K562 (cell line): ENCODE results near the gene CHST13. TPM values are rescaled to one million over a fixed set of nuclear protein-coding genes. Genes with fewer than 3 reads are reported as not detected.

Source experiments
- ATAC-seq: fragments of 200-7000 bp; cut with Tn5 transposase; 3 replicates; pipeline ENCODE4 v1.9.1; 2020; ENCODE audit warnings: moderate library complexity
- BruUV-seq: library from RNA; stranded (reverse); fragments of 400-500 nt; replicated peaks from 2 replicates; lab custom pipeline; 2021; lab: Mats Ljungman, UMichigan
- CTCF ChIA-PET: fragments of 300-600 bp; formaldehyde crosslinking; extraction: SDS; loops from one replicate; lab custom pipeline; 2021; ENCODE audit warnings: low intra/inter-chr PET ratio; lab: Yijun Ruan, JAX
- POLR2A ChIA-PET: fragments of 300-600, 350-650 bp; sonication (Branson Sonifier 250); formaldehyde crosslinking; extraction: SDS; loops from one replicate; lab custom pipeline; 2021; ENCODE audit warnings: antibody characterized with exemption, inconsistent platforms; lab: Yijun Ruan, JAX
- DNase-seq, 4 experiments: peaks; one replicate each; pipeline versions ENCODE4 v3.0.0 to v3.0.0-alpha.2; 2011 to 2018; ENCODE audit warnings: low spot score in 3 of 4, mixed read lengths in 3 of 4; ENCODE audit errors: extremely low read depth in 1 of 4
- FAIRE-seq: peaks from 2 replicates; lab custom pipeline; 2011; peaks lifted over from hg19 to GRCh38; lab: Jason Lieb, UNC
- H2AFZ ChIP-seq: 2 replicates; pipeline ENCODE4 v1.6.0; 2011; ENCODE audit warnings: low read depth, low read length, control low read depth, inconsistent platforms
- H3K27ac ChIP-seq: fragments of 200-600 bp; 3 replicates; pipeline ENCODE4 v1.8.0; 2011; ENCODE audit warnings: low read depth, mild to moderate bottlenecking, control low read depth, inconsistent platforms, low read length, moderate library complexity, mixed read lengths; ENCODE audit errors: extremely low read depth
- H3K27me3 ChIP-seq, 2 experiments: fragments of 300-600 bp in 1 of 2; 2 replicates in 1 of 2; 3 replicates in 1 of 2; pipeline versions ENCODE4 v1.6.0 to v1.8.0; 2011; ENCODE audit warnings: inconsistent platforms in 2 of 2, low read length in 2 of 2, mild to moderate bottlenecking in 1 of 2, mixed read lengths in 1 of 2, moderate library complexity in 1 of 2; ENCODE audit not compliant: control insufficient read depth in 2 of 2, insufficient read depth in 2 of 2
- H3K36me3 ChIP-seq: fragments of 300-600 bp; 3 replicates; pipeline ENCODE4 v1.8.0; 2011; ENCODE audit warnings: mild to moderate bottlenecking, low read length, inconsistent platforms; ENCODE audit not compliant: control insufficient read depth, insufficient read depth
- H3K4me1 ChIP-seq, 2 experiments: fragments of 200-600 bp in 1 of 2; replicated peaks in 1 of 2; 2 replicates in 1 of 2; 3 replicates in 1 of 2; pipeline versions ENCODE4 v1.5.1 to v1.8.0; 2011; ENCODE audit warnings: inconsistent platforms in 2 of 2, low read length in 2 of 2, mild to moderate bottlenecking in 1 of 2, mixed read lengths in 1 of 2, moderate library complexity in 1 of 2; ENCODE audit not compliant: control insufficient read depth in 2 of 2, insufficient read depth in 2 of 2
- H3K4me2 ChIP-seq: 2 replicates; pipeline ENCODE4 v1.6.1; 2011; ENCODE audit warnings: low read length, control low read depth, inconsistent platforms, mixed read lengths; ENCODE audit not compliant: insufficient read depth
- H3K4me3 ChIP-seq: fragments of 200-600 bp; sonication (generic), shearing (Covaris generic); 2 replicates; pipeline ENCODE4 v1.5.1; 2016; ENCODE audit warnings: control low read depth, inconsistent platforms
- H3K79me2 ChIP-seq: fragments of 200-600 bp; 3 replicates; pipeline ENCODE4 v1.8.0; 2011; ENCODE audit warnings: low read length, inconsistent platforms; ENCODE audit not compliant: control insufficient read depth, insufficient read depth
- H3K9ac ChIP-seq, 2 experiments: 2 replicates each; pipeline versions ENCODE4 v1.6.0 to v1.6.1; 2011; ENCODE audit warnings: low read depth in 2 of 2, low read length in 2 of 2, control low read depth in 1 of 2, inconsistent platforms in 1 of 2, mild to moderate bottlenecking in 1 of 2, mixed read lengths in 1 of 2; ENCODE audit not compliant: insufficient read depth in 1 of 2
- H3K9me1 ChIP-seq: one replicate; pipeline ENCODE4 v1.6.0; 2011; ENCODE audit warnings: inconsistent platforms, mild to moderate bottlenecking, low read length, moderate library complexity; ENCODE audit not compliant: control insufficient read depth, insufficient read depth
- H3K9me3 ChIP-seq: replicated peaks from 2 replicates; pipeline ENCODE4 v1.5.1; 2011; ENCODE audit warnings: low read depth, low read length, inconsistent platforms; ENCODE audit not compliant: control insufficient read depth, insufficient read depth
- H4K20me1 ChIP-seq: replicated peaks from 2 replicates; pipeline ENCODE4 v1.6.1; 2011; ENCODE audit warnings: low read length, inconsistent platforms, mixed read lengths; ENCODE audit not compliant: control insufficient read depth, insufficient read depth
- EGR1 ChIP-seq: fragments of 450-650 bp; conservative IDR thresholded peaks from 2 replicates; pipeline ENCODE4 v1.6.1; 2017; ENCODE audit warnings: mild to moderate bottlenecking
- MXI1 ChIP-seq: IDR thresholded peaks from 2 replicates; pipeline ENCODE4 v1.6.1; 2011; ENCODE audit warnings: low read depth, mild to moderate bottlenecking, improper control_type of control experiment, low read length
- PHF8 ChIP-seq: fragments of 200-600 bp; sonication (generic); IDR thresholded peaks from 2 replicates; pipeline ENCODE4 v1.6.1; 2012; ENCODE audit warnings: mixed run types, mild to moderate bottlenecking, inconsistent platforms, low read length, moderate library complexity, borderline replicate concordance
- RFX7 ChIP-seq: fragments of 250-450 bp; sonication (Bioruptor Pico); IDR thresholded peaks from 2 replicates; pipeline ENCODE4 v1.5.1; 2021; ENCODE audit warnings: mild to moderate bottlenecking
- SMAD3 ChIP-seq: fragments of 450-650 bp; formaldehyde crosslinking; conservative IDR thresholded peaks from 2 replicates; pipeline ENCODE4 v1.4.0; 2020; ENCODE audit warnings: mild to moderate bottlenecking
- SPI1 ChIP-seq: IDR thresholded peaks from 2 replicates; pipeline ENCODE4 v1.6.1; 2011; ENCODE audit warnings: low read depth, low read length, control low read depth, borderline replicate concordance
- TRIM24 ChIP-seq, 2 experiments: fragments of 450-650 bp; IDR thresholded peaks; 2 replicates each; pipeline ENCODE4 v1.6.1; 2016
- ZBTB8A ChIP-seq: fragments of 450-650 bp; IDR thresholded peaks from 2 replicates; pipeline ENCODE4 v1.6.1; 2018; ENCODE audit warnings: mild to moderate bottlenecking, moderate library complexity; ENCODE audit not compliant: partially characterized antibody
- ZFP36 ChIP-seq: fragments of 150-350 bp; IDR thresholded peaks from 2 replicates; pipeline ENCODE4 v1.6.1; 2018; ENCODE audit warnings: low read length, low read depth; ENCODE audit not compliant: partially characterized antibody
- ZNF121 ChIP-seq: sonication (generic); formaldehyde crosslinking; conservative IDR thresholded peaks from 2 replicates; pipeline ENCODE4 v1.8.0; 2022; ENCODE audit warnings: missing genetic modification reagents
- WGBS: fragments of 100-300 bp; shearing (Covaris generic); methylation state at CpG from one replicate; pipeline ENCODE4 v1.1.6; 2016; ENCODE audit warnings: low coverage, mixed read lengths; ENCODE audit not compliant: insufficient coverage; ENCODE audit errors: missing lambda C conversion rate; 5-methylcytosine and 5-hydroxymethylcytosine counted together
- in situ Hi-C: fragments of 300-500 bp; cut with MboI; formaldehyde crosslinking; loops from 4 replicates; pipeline ENCODE4 v1.15.0; 2018; ENCODE audit warnings: inconsistent platforms, mixed read lengths
- intact Hi-C: fragments of 100-400 bp; cut with micrococcal nuclease; formaldehyde crosslinking; loops from 2 replicates; pipeline ENCODE4 v1.14.2; 2022
- polyA plus RNA-seq, 8 experiments: library from polyadenylated mRNA; depleted of rRNA in 4 of 8; stranded (reverse) in 5 of 8; unstranded in 3 of 8; fragments of >200 nt; fragmentation: Nextera tagmentation in 2 of 8; fragmentation: Illumina TruSeq in 1 of 8; extraction: Ambion mirVana in 2 of 8; extraction: Trizol in 1 of 8; gene quantifications; 2 replicates each; pipeline versions ENCODE4 v1.2.1 to v1.2.3, GENCODE V29; 2011 to 2014; ENCODE audit warnings: inconsistent platforms in 1 of 8, missing spikeins in 1 of 8
- total RNA-seq, 7 experiments: library from RNA; depleted of rRNA in 6 of 7; stranded (reverse); fragments of >200 nt in 6 of 7; fragmentation: Illumina TruSeq in 2 of 7; extraction: Trizol in 2 of 7; gene quantifications; 2 replicates each; pipeline versions ENCODE4 v1.2.1 to v1.2.3, GENCODE V29; 2011 to 2021; ENCODE audit warnings: low replicate concordance in 1 of 7
- TF ChIP-seq, protein P1 (sequence below), 2 experiments: fragments of 450-650 bp in 1 of 2; IDR thresholded peaks; 2 replicates each; pipeline ENCODE4 v1.6.1; 2011 to 2017; ENCODE audit warnings: low read depth in 2 of 2, antibody characterized with exemption in 1 of 2, borderline replicate concordance in 1 of 2, low read length in 1 of 2, mild to moderate bottlenecking in 1 of 2, mixed read lengths in 1 of 2; ENCODE audit not compliant: control insufficient read depth in 1 of 2
- TF ChIP-seq, protein P2 (sequence below): IDR thresholded peaks from 2 replicates; pipeline ENCODE4 v1.6.1; 2011; ENCODE audit warnings: borderline replicate concordance, low read depth, mild to moderate bottlenecking, moderate library complexity, low read length; ENCODE audit not compliant: insufficient read depth, poor library complexity, severe bottlenecking

CHST13 gene
- total and polyA plus RNA-seq, 9 of the 15 experiments (the other 6 are each of a cell fraction or from before 2014, with no cell fraction given), result not detected

DNA sequence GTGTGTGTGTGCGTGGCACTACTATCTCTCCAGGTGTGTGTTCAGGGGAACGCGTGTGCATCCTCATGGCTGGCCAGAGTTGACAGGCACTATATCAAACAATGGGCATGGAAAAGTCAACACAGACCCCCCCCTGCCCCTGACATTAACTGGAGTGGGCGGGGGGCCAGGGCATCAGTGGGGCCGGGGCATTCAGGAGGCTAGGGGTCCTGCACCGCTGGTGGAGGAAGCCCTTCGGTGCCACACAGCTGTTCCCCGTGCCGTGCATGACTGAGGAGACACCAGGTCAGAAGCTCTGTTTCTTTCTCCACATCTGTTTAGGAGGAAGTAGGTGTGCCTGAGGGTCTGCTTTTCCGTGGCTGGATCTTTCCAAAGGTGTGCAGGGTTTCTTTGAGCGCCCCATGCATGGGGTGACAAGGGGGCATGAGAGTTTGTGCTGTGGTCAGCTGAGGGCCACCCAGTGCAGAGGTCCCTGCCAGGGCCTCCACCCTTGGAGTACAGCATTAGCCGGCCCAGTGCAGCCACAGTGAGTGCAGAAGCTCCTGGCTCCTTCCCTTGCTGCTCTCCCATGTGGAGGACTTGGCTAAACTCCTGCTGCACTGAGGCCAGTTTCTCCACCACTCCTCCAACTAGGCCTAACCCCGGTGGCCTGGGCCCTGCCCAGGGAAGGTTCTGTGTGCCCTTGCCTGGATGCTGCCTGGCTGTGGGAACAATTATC lies 27.3 kb downstream of the CHST13 start:
- no TSS peak for BruUV-seq
- no peaks in the 10 kb centered on the region for H3K9me1 ChIP-seq
- no peak for FAIRE-seq
- ChIA-PET CTCF (no interaction called here), POLR2A (interaction anchor here (0.5 to 0.6 kb wide), 2 partner anchors 109 to 130 kb away, joined by 3 to 4 read pairs; no protein-coding TSS in a partner anchor)
- no peaks in the 10 kb centered on the region for H3K79me2 ChIP-seq
- H3K36me3 ChIP-seq, result no peaks in the 10 kb centered on the region
- WGBS, result 3% methylated on average over 7 of the region's 13 CpGs
- no peak overlapping the region for H3K4me3 ChIP-seq
- H2AFZ ChIP-seq, result no peak overlapping the region
- H3K4me1 ChIP-seq, result no peaks in the 10 kb centered on the region
- DNase-seq, result no peak
- H3K9ac ChIP-seq, result no peak overlapping the region
- H3K4me2 ChIP-seq, result no peak overlapping the region
- H3K27ac ChIP-seq, result no peak overlapping the region
- no peaks in the 10 kb centered on the region for H3K9me3 ChIP-seq
- ATAC-seq, result no peak
- intact Hi-C loops (no loop called here), in situ Hi-C loops (no loop called here)
- peaks cover 2 to 61% of the 10 kb centered on the region in 2 experiments; a peak in 3 of 5 replicates for H3K27me3 ChIP-seq
- H4K20me1 ChIP-seq, result peaks cover 4% of the 10 kb centered on the region; the same call in 1 of the 2 replicates
- no peak for TF ChIP-seq ZNF121 (CRISPR knock-in tag)
- TF ChIP-seq SMAD3 (CRISPR knock-in tag), result no peak
- no peak for TF ChIP-seq PHF8
- TF ChIP-seq ZFP36, result no peak
- TF ChIP-seq SPI1, result no peak
- TF ChIP-seq TRIM24 (IDR thresholded peaks at IDR 0.05), result no peak
- TF ChIP-seq EGR1, result no peak
- TF ChIP-seq, protein P1, sequence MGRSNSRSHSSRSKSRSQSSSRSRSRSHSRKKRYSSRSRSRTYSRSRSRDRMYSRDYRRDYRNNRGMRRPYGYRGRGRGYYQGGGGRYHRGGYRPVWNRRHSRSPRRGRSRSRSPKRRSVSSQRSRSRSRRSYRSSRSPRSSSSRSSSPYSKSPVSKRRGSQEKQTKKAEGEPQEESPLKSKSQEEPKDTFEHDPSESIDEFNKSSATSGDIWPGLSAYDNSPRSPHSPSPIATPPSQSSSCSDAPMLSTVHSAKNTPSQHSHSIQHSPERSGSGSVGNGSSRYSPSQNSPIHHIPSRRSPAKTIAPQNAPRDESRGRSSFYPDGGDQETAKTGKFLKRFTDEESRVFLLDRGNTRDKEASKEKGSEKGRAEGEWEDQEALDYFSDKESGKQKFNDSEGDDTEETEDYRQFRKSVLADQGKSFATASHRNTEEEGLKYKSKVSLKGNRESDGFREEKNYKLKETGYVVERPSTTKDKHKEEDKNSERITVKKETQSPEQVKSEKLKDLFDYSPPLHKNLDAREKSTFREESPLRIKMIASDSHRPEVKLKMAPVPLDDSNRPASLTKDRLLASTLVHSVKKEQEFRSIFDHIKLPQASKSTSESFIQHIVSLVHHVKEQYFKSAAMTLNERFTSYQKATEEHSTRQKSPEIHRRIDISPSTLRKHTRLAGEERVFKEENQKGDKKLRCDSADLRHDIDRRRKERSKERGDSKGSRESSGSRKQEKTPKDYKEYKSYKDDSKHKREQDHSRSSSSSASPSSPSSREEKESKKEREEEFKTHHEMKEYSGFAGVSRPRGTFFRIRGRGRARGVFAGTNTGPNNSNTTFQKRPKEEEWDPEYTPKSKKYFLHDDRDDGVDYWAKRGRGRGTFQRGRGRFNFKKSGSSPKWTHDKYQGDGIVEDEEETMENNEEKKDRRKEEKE (IDR thresholded peaks at IDR 0.05; ENCODE audit: borderline replicate concordance in 1 of 2, control insufficient read depth in 1 of 2, low read depth in 2 of 2, low read length in 1 of 2), result no peak
- TF ChIP-seq, protein P2, sequence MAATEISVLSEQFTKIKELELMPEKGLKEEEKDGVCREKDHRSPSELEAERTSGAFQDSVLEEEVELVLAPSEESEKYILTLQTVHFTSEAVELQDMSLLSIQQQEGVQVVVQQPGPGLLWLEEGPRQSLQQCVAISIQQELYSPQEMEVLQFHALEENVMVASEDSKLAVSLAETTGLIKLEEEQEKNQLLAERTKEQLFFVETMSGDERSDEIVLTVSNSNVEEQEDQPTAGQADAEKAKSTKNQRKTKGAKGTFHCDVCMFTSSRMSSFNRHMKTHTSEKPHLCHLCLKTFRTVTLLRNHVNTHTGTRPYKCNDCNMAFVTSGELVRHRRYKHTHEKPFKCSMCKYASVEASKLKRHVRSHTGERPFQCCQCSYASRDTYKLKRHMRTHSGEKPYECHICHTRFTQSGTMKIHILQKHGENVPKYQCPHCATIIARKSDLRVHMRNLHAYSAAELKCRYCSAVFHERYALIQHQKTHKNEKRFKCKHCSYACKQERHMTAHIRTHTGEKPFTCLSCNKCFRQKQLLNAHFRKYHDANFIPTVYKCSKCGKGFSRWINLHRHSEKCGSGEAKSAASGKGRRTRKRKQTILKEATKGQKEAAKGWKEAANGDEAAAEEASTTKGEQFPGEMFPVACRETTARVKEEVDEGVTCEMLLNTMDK, result no peak
- no peak for TF ChIP-seq ZBTB8A
- no peak for TF ChIP-seq MXI1
- TF ChIP-seq RFX7 (CRISPR knock-in tag), result no peak
